ENCODE data around the gene FSIP1.

DNA sequence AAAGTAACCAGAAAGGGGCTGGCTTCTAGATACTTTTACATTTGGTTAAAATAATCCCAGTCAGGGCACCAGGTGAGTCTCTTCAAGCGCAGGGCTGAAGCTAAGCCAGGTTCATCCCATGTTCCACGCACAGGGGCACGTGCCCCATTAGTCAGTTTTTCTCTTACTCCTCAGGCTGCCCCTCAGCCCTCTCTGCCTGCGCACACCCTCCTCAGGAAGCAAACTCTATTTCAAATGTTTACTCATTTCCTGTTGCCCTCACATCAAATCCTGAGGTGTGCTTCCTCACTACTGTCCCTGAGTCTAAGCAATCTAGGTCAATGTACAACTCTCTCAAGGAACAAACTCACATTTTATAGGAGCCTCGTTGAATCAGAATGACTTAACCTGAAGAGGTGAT, 153.3 kb downstream of the FSIP1 start:
- TF ChIP-seq POLR2A (IDR thresholded peaks at IDR 0.05) (no peak), POLR2AphosphoS5 (IDR thresholded peaks at IDR 0.05) (no peak), EP300 (IDR thresholded peaks at IDR 0.05) (no peak)
- TF ChIP-seq, protein P1, sequence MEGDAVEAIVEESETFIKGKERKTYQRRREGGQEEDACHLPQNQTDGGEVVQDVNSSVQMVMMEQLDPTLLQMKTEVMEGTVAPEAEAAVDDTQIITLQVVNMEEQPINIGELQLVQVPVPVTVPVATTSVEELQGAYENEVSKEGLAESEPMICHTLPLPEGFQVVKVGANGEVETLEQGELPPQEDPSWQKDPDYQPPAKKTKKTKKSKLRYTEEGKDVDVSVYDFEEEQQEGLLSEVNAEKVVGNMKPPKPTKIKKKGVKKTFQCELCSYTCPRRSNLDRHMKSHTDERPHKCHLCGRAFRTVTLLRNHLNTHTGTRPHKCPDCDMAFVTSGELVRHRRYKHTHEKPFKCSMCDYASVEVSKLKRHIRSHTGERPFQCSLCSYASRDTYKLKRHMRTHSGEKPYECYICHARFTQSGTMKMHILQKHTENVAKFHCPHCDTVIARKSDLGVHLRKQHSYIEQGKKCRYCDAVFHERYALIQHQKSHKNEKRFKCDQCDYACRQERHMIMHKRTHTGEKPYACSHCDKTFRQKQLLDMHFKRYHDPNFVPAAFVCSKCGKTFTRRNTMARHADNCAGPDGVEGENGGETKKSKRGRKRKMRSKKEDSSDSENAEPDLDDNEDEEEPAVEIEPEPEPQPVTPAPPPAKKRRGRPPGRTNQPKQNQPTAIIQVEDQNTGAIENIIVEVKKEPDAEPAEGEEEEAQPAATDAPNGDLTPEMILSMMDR (IDR thresholded peaks at IDR 0.05): no peak

Data from gastroesophageal sphincter (tissue), 3 donors.